Cerebellar nuclear complex (tissue), 1 donor: Measurements from ENCODE around the gene GAL3ST3.
"Not testable (repeated sequence)": the region's sequence is repeated elsewhere in the genome, so short reads cannot be mapped to it uniquely, and the experiment has no call there.

Experiments used
- DNase-seq, 2 experiments: peaks; one replicate each; lab custom pipeline; 2025; lab: John Stamatoyannopoulos, UW

GAL3ST3 gene

GRCh38 chr11:66048547-66049323 is at the start of gene GAL3ST3:
TSS of gene GAL3ST3 (minus strand) at chr11:66049161. CDS start at chr11:66045415, 3,746 bp downstream.
- no peak for DNase-seq

- DNase-seq: not testable (repeated sequence)
Observed at GRCh38 chr11:66092125-66092524, 43.2 kb upstream of the GAL3ST3 start.

- no peak for DNase-seq
Observed at GRCh38 chr11:66090288-66090687, 41.3 kb upstream of the GAL3ST3 start.

- no peak for DNase-seq
Observed at GRCh38 chr11:66089067-66089466, 40.1 kb upstream of the GAL3ST3 start.

GRCh38 chr11:66087148-66087908 is 38.4 kb upstream of the GAL3ST3 start:
- DNase-seq: no peak

GRCh38 chr11:66084821-66085475 is 36.0 kb upstream of the GAL3ST3 start:
- DNase-seq: no peak

- DNase-seq: no peak
Observed at GRCh38 chr11:66083767-66084166, 34.8 kb upstream of the GAL3ST3 start.

GRCh38 chr11:66082946-66083698 is 34.2 kb upstream of the GAL3ST3 start:
- no peak for DNase-seq

GRCh38 chr11:66081505-66081904 is 32.5 kb upstream of the GAL3ST3 start:
- DNase-seq: no peak

GRCh38 chr11:66080055-66080817 is 31.3 kb upstream of the GAL3ST3 start:
- no peak for DNase-seq

- not testable (repeated sequence) for DNase-seq
Observed at GRCh38 chr11:66078949-66079348, 30.0 kb upstream of the GAL3ST3 start.

- DNase-seq: no peak
Observed at GRCh38 chr11:66077927-66078326, 29.0 kb upstream of the GAL3ST3 start.

GRCh38 chr11:66076561-66076960 is 27.6 kb upstream of the GAL3ST3 start:
- no peak for DNase-seq

- DNase-seq: no peak
Observed at GRCh38 chr11:66075273-66075672, 26.3 kb upstream of the GAL3ST3 start.

GRCh38 chr11:66073669-66074068 is 24.7 kb upstream of the GAL3ST3 start:
- no peak for DNase-seq

- no peak for DNase-seq
Observed at GRCh38 chr11:66072518-66072917, 23.6 kb upstream of the GAL3ST3 start.

GRCh38 chr11:66072081-66072480 is 23.1 kb upstream of the GAL3ST3 start:
- no peak for DNase-seq

GRCh38 chr11:66071381-66071801 is 22.4 kb upstream of the GAL3ST3 start:
- DNase-seq: no peak

- no peak for DNase-seq
Observed at GRCh38 chr11:66070604-66071380, 21.8 kb upstream of the GAL3ST3 start.
